ENCODE data around the gene TRABD2A. TPM values are rescaled to one million over a fixed set of nuclear protein-coding genes. Genes with fewer than 3 reads are reported as not detected.
A peak's percentile ranks its signal among the peaks of the same experiment; 100 is the strongest.

Gene TRABD2A
- total RNA-seq, 1 experiment from 2014 or later: 0.68 TPM

DNA sequence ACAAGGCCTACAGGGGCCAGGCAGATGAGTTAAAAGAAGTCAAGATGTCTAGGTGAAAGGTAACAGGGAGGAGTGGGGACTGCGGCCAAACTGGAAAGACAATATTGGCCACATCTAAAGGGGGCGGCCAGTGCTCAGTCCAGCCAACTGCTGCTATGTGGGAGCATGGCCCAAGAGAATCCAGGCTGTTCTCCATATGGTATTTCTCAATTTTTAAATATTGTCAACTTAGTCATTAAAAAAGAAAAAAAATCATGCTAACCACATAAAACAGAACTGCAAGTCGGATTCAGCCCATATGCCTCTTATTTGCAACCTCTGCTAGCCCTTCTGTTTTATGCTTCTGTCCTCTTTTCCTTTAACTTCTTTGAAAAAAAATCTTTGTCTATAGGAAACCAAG lies 14.8 kb downstream of the TRABD2A start:
- intact Hi-C loops (cut with micrococcal nuclease; ENCODE audit: unreplicated experiment): no loop called here
- no peak for DNase-seq
- Mint-ChIP-seq H3K36me3 (ENCODE audit: insufficient read depth, unreplicated experiment) (no peaks in the 10 kb centered on the region), H3K4me3 (ENCODE audit: low read depth, unreplicated experiment) (no peak overlapping the region), H3K9me3 (ENCODE audit: low read depth, unreplicated experiment) (no peaks in the 10 kb centered on the region), H3K4me1 (ENCODE audit: low read depth, unreplicated experiment) (no peaks in the 10 kb centered on the region), H3K27ac (ENCODE audit: unreplicated experiment) (no peak overlapping the region), H3K27me3 (ENCODE audit: unreplicated experiment) (peaks cover 20% of the 10 kb centered on the region)
- BruUV-seq (replicated peaks): no TSS peak
- CTCF ChIA-PET: no interaction called here
- TF ChIP-seq, protein P1, sequence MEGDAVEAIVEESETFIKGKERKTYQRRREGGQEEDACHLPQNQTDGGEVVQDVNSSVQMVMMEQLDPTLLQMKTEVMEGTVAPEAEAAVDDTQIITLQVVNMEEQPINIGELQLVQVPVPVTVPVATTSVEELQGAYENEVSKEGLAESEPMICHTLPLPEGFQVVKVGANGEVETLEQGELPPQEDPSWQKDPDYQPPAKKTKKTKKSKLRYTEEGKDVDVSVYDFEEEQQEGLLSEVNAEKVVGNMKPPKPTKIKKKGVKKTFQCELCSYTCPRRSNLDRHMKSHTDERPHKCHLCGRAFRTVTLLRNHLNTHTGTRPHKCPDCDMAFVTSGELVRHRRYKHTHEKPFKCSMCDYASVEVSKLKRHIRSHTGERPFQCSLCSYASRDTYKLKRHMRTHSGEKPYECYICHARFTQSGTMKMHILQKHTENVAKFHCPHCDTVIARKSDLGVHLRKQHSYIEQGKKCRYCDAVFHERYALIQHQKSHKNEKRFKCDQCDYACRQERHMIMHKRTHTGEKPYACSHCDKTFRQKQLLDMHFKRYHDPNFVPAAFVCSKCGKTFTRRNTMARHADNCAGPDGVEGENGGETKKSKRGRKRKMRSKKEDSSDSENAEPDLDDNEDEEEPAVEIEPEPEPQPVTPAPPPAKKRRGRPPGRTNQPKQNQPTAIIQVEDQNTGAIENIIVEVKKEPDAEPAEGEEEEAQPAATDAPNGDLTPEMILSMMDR (IDR thresholded peaks at IDR 0.05; ENCODE audit: unreplicated experiment): no peak

DNA sequence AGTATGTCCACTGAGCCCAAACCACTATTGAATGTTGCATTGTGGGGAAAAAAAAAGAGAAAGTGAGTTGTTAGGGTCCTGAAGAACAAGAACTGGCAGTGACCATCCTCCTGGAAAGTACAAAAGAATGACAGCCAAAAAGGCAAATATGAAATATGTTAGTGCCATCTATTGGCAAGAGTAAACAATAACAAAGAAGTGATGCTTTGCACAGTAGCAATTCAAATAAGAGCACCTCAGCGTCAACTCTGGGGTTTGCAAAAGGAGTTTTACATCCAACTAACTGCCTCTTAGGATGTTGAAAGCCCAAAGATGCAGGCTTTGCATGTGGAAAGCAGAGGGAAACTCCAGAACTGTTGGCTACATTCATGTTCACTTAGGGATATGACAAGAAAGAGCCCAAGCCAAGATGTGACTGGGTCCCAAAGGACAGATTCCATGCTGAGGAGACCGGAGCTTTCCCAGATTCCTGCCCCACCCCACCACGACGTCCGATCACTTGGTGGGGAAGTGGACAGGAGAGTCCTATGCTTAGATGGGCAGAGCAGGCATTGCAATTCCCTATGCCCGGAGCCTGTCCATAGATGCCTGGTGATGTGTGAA lies 15.6 kb downstream of the TRABD2A start:
- Mint-ChIP-seq H3K36me3 (ENCODE audit: insufficient read depth, unreplicated experiment) (no peaks in the 10 kb centered on the region), H3K9me3 (ENCODE audit: low read depth, unreplicated experiment) (no peaks in the 10 kb centered on the region), H3K4me1 (ENCODE audit: low read depth, unreplicated experiment) (no peaks in the 10 kb centered on the region), H3K27me3 (ENCODE audit: unreplicated experiment) (peaks cover 20% of the 10 kb centered on the region), H3K27ac (ENCODE audit: unreplicated experiment) (no peak overlapping the region), H3K4me3 (ENCODE audit: low read depth, unreplicated experiment) (no peak overlapping the region)
- CTCF ChIA-PET: no interaction called here
- no peak for DNase-seq
- no TSS peak for BruUV-seq (replicated peaks)
- TF ChIP-seq, protein P1 (IDR thresholded peaks at IDR 0.05; ENCODE audit: unreplicated experiment): peak; percentile 48
- intact Hi-C loops (cut with micrococcal nuclease; ENCODE audit: unreplicated experiment): loop anchor here (2.0 kb wide), 2 partner anchors 232 to 370 kb away; no protein-coding TSS in a partner anchor

DNA sequence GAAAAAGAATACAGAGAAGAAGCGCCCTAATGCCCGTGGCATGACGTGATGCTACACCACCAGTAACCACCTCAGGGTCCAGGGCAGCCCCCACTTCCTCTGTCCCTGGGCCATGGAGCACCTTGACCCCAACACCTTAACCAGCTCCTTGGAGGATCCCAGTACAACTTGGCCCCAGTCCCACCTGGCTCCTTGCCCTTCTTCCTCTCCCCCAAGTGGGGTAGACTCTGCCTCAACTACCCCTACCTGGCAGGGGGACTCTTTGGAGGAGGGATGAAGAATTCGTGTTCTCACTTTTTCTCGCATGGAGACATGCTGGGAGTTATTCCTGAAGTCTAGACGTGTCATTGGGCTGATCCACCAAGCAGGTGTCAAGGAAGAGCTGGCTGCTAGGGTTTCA lies 18.9 kb downstream of the TRABD2A start:
- CTCF ChIA-PET: no interaction called here
- intact Hi-C loops (cut with micrococcal nuclease; ENCODE audit: unreplicated experiment): no loop called here
- Mint-ChIP-seq H3K4me1 (ENCODE audit: low read depth, unreplicated experiment) (no peaks in the 10 kb centered on the region), H3K4me3 (ENCODE audit: low read depth, unreplicated experiment) (no peak overlapping the region), H3K9me3 (ENCODE audit: low read depth, unreplicated experiment) (no peaks in the 10 kb centered on the region), H3K36me3 (ENCODE audit: insufficient read depth, unreplicated experiment) (no peaks in the 10 kb centered on the region), H3K27me3 (ENCODE audit: unreplicated experiment) (peaks cover 48% of the 10 kb centered on the region), H3K27ac (ENCODE audit: unreplicated experiment) (no peak overlapping the region)
- DNase-seq: no peak
- TF ChIP-seq, protein P1 (IDR thresholded peaks at IDR 0.05; ENCODE audit: unreplicated experiment): no peak
- no TSS peak for BruUV-seq (replicated peaks)

DNA sequence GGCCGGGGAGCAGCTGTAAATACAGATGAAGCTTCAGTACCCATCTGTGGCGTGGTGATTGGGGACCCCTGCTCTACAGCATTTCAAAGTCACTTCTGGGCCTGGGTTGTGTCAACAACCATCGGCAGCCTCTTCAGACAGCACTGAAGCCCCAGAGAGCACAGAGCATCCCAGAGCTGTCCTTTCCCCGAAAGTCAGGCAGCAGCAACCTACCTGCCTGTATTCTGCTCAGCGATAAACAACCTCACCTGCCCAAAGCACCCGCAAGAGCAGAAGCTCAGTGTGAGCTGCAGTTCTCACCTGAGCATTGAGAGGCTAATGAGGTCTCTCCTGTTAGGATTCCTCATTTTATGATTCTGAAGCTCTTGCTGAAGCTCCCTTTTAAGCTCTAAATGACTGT lies 19.3 kb downstream of the TRABD2A start:
- TF ChIP-seq, protein P1 (IDR thresholded peaks at IDR 0.05; ENCODE audit: unreplicated experiment): no peak
- H3K27ac Mint-ChIP-seq (ENCODE audit: unreplicated experiment): no peak overlapping the region
- no peak overlapping the region for H3K4me3 Mint-ChIP-seq (ENCODE audit: low read depth, unreplicated experiment)
- H3K9me3 Mint-ChIP-seq (ENCODE audit: low read depth, unreplicated experiment): peaks cover 2% of the 10 kb centered on the region
- H3K4me1 Mint-ChIP-seq (ENCODE audit: low read depth, unreplicated experiment): no peaks in the 10 kb centered on the region
- DNase-seq: no peak
- H3K36me3 Mint-ChIP-seq (ENCODE audit: insufficient read depth, unreplicated experiment): no peaks in the 10 kb centered on the region
- H3K27me3 Mint-ChIP-seq (ENCODE audit: unreplicated experiment): peaks cover 53% of the 10 kb centered on the region
- no TSS peak for BruUV-seq (replicated peaks)
- CTCF ChIA-PET: no interaction called here
- intact Hi-C loops (cut with micrococcal nuclease; ENCODE audit: unreplicated experiment): no loop called here
